ENCODE measurements around the gene RAD9B.

GRCh38 chr12:110468214-110469048 is 33.7 kb upstream of the RAD9B start, which contains the start of the genes FAM216A and GPN3:
- TF ChIP-seq ATF3 (IDR thresholded peaks at IDR 0.05) (peak; percentile 19; the same call in 1 of the 2 replicates), ATF3 (CRISPR knock-in tag; conservative IDR thresholded peaks at IDR 0.05) (no peak), POLR2A (conservative IDR thresholded peaks at IDR 0.05) (peak; percentile 79), MAX (CRISPR knock-in tag; IDR thresholded peaks at IDR 0.05) (peak; percentile 97), TEAD4 (IDR thresholded peaks at IDR 0.05; ENCODE audit: low read length) (peak; percentile 52), TEAD4 (CRISPR knock-in tag; IDR thresholded peaks at IDR 0.05; ENCODE audit: borderline replicate concordance) (no peak), E2F8 (IDR thresholded peaks at IDR 0.05; ENCODE audit: low read depth, partially characterized antibody) (no peak), POLR2AphosphoS2 (IDR thresholded peaks at IDR 0.05; ENCODE audit: low read length) (no peak), ARID4B (CRISPR knock-in tag; IDR thresholded peaks at IDR 0.05) (no peak; the same call in 1 of the 2 replicates), TAF1 (IDR thresholded peaks at IDR 0.05; ENCODE audit: control insufficient read depth, extremely low read depth, insufficient read depth, low read length, severe bottlenecking) (peak; percentile 92), CHD4 (IDR thresholded peaks at IDR 0.05; ENCODE audit: insufficient read depth, insufficient replicate concordance, low read depth, low read length, poor library complexity, severe bottlenecking) (no peak), GATAD2A (IDR thresholded peaks at IDR 0.05) (peak; percentile 100)

Measured in K562 (cell line).